Measurements from ENCODE around the gene PRKN.

GRCh38 chr6:161802231-161802630 lies 925.3 kb downstream of the PRKN start:
- TF ChIP-seq POLR2A (IDR thresholded peaks at IDR 0.05) = no peak
- TF ChIP-seq, protein P1, sequence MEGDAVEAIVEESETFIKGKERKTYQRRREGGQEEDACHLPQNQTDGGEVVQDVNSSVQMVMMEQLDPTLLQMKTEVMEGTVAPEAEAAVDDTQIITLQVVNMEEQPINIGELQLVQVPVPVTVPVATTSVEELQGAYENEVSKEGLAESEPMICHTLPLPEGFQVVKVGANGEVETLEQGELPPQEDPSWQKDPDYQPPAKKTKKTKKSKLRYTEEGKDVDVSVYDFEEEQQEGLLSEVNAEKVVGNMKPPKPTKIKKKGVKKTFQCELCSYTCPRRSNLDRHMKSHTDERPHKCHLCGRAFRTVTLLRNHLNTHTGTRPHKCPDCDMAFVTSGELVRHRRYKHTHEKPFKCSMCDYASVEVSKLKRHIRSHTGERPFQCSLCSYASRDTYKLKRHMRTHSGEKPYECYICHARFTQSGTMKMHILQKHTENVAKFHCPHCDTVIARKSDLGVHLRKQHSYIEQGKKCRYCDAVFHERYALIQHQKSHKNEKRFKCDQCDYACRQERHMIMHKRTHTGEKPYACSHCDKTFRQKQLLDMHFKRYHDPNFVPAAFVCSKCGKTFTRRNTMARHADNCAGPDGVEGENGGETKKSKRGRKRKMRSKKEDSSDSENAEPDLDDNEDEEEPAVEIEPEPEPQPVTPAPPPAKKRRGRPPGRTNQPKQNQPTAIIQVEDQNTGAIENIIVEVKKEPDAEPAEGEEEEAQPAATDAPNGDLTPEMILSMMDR (IDR thresholded peaks at IDR 0.05) = no peak

Data from tibial nerve (tissue), 3 donors.